Activated T-cell treated with anti-CD3 and anti-CD28 coated beads, Interleukin-2, amount 50 U/mL, for 24 hours (primary cell): Measurements from ENCODE around the gene JOSD2.

Experiments
- DNase-seq: peaks from one replicate; pipeline ENCODE4 v3.0.0-alpha.2; 2020
- H3K27ac Mint-ChIP-seq: 2 replicates; pipeline ENCODE4 v1.8.0; 2020; ENCODE audit warnings: mild to moderate bottlenecking, mixed read lengths
- H3K27me3 Mint-ChIP-seq: 2 replicates; pipeline ENCODE4 v1.8.0; 2020; ENCODE audit warnings: mixed read lengths
- H3K36me3 Mint-ChIP-seq: 2 replicates; pipeline ENCODE4 v1.8.0; 2020; ENCODE audit warnings: low read depth, mixed read lengths
- H3K4me1 Mint-ChIP-seq: 2 replicates; pipeline ENCODE4 v1.8.0; 2020; ENCODE audit warnings: low read depth, mixed read lengths
- H3K4me3 Mint-ChIP-seq: 2 replicates; pipeline ENCODE4 v1.8.0; 2020; ENCODE audit warnings: mild to moderate bottlenecking, moderate library complexity, mixed read lengths
- H3K9me3 Mint-ChIP-seq: 2 replicates; pipeline ENCODE4 v1.8.0; 2020; ENCODE audit warnings: mixed read lengths

Gene JOSD2

DNA sequence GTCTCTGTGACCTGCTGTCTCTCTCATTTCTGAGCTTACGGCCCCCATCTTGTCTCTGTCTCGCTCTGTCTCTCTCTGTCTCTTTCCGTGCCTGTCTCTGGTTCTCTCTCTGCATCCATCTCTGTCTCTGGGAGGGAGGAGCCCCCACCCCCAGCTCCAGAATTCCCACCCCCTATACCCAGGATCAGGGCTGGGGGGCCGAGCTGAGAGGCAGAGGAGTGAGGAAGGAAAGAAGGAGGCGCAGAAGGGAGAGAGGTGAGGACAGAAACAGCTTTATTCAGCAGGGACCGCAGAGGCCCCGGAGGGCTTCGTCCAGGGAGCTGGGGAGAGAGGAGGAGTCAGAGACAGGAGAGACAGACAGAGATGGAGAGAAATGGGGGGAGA is 14.0 kb downstream of the JOSD2 start:
- Mint-ChIP-seq H3K9me3 (no peaks in the 10 kb centered on the region), H3K4me3 (no peak overlapping the region), H3K27ac (no peak overlapping the region), H3K27me3 (no peaks in the 10 kb centered on the region), H3K36me3 (no peaks in the 10 kb centered on the region), H3K4me1 (peaks cover 5% of the 10 kb centered on the region)
- no peak for DNase-seq

DNA sequence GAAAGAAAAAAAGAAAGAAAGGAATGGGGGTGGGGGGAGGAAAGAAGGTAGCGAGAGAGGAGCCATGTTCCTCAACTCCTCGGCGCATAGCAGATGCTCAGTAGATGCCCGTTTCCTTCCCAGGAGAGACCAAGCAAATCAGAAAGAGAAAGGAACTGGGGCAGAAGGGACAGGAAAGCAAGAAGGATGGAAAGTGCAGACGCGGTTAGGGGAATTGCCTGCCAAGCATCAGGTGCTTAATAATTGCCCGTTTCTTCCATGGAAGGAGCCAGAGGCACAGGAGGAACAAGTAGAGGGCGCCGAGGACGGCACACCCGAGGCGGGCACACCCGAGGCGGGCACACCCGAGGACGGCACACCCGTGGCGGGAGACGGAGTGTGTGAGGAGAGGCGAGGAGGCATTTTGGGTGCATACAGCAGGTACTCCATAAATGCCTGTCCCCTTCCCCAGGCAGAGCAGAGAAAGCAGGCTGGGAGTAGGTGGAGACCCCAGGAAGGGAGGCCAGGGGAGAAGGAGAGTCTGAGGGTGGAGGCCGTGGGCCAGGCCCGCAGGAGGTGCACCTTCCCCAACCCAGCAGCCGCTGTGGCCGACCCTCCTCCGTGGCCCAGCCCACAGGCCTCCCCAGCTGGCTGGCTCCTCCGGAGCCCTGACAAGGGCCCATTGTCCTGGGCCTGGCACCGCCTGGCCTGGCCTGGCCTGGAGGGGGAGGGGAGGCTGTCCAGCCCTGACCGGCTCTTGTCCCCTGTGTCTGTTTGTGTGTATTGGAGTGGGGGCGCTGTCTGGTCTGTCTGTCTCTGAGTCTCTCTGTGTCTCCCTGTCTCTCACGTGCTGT is 14.6 kb downstream of the JOSD2 start:
- Mint-ChIP-seq H3K27me3 (no peaks in the 10 kb centered on the region), H3K4me1 (peaks cover 11% of the 10 kb centered on the region), H3K27ac (no peak overlapping the region), H3K9me3 (no peaks in the 10 kb centered on the region), H3K36me3 (no peaks in the 10 kb centered on the region), H3K4me3 (no peak overlapping the region)
- DNase-seq, result no peak

DNA sequence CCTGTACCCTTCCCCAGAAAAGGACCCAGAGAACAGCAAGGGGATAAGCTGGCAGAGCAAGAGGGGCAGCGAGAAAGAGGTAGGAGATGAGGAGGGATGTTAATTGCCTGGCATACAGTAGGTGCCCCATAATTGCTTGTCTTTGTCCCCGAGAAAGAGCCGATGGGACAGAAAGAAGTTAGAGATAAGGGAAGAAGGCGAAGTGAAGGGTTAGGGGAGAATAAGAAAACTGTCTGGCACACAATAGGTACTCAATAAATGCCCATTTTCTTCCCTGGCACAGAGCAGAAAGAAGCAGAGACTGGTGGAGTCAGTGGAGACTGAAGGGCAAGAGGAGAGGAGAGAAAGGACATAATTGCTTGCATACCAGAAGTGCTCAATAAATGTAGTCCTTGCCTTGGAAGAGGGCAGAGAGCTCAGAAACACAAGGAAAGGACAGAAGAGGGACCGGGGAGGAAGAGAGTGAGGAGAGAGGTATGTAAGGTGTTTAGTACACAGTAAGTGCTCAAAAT is 15.9 kb downstream of the JOSD2 start:
- H3K36me3 Mint-ChIP-seq, result no peaks in the 10 kb centered on the region
- H3K27ac Mint-ChIP-seq, result no peak overlapping the region
- H3K9me3 Mint-ChIP-seq, result no peaks in the 10 kb centered on the region
- no peak overlapping the region for H3K4me3 Mint-ChIP-seq
- peaks cover 19% of the 10 kb centered on the region for H3K4me1 Mint-ChIP-seq
- DNase-seq, result no peak
- H3K27me3 Mint-ChIP-seq, result no peaks in the 10 kb centered on the region

DNA sequence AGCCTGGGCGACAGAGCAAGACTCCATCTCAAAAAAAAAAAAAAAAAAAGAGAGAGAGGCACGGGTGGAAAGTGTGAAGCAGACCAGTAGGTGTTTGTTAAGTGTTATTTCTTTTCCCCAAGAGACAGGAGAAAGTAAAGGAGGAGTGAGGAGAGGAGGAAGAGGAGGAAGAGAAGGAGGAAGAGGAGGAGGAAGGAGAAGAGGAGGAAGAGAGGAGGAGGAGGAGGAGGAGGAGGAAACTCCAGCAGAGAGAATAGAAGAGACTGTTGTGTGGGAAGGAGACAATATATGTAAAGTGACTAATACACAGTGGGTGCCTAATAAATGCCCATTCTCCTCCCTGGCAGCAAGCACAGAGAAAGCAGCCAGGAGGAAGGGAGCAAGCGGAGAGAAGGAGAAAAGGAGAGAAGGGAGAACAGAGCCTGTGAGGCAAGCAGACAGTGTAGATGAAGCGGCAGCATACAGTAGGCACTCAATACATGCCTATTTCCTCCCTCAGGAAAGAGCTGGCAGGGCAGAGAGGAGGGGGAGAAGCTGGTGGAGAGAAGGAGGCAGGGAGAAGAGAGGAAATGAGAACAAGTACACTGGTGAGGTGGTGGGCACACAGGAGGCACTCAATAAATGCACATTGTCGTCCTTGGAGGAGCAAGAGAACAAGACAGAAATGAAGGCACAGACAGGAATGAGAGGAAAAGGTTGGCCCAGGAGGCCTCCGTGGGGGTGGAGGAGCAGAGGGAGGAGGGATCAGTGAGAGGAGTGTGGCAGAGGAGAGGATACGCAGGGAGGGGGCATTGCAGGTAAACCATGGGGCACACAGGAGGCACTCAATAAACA is 16.6 kb downstream of the JOSD2 start:
- Mint-ChIP-seq H3K36me3 (no peaks in the 10 kb centered on the region), H3K4me3 (no peak overlapping the region), H3K27me3 (no peaks in the 10 kb centered on the region), H3K4me1 (peaks cover 19% of the 10 kb centered on the region), H3K27ac (no peak overlapping the region), H3K9me3 (no peaks in the 10 kb centered on the region)
- no peak for DNase-seq

DNA sequence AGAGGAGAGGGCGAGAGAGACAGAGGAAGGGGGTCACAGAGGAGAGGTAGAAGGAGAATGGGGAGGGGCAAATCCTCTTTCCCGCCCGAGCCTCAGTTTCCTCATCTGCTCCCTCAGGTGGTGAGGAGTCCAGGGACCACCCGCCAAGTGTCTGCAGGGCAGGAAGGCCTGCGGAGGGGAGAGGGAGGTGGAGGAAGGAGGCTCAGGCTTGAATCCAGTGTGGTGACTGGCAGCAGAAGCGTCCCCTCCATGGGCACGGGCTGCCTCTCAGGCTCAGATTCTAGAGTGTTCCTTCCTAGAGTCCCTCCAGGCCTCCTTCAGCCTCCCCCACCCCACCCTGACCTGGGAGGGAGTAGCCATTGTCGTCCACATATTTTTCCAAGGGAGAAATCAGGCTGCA is 17.8 kb downstream of the JOSD2 start:
- Mint-ChIP-seq H3K4me3 (no peak overlapping the region), H3K27ac (no peak overlapping the region), H3K9me3 (no peaks in the 10 kb centered on the region), H3K27me3 (no peaks in the 10 kb centered on the region), H3K36me3 (no peaks in the 10 kb centered on the region), H3K4me1 (peaks cover 19% of the 10 kb centered on the region)
- DNase-seq, result no peak

DNA sequence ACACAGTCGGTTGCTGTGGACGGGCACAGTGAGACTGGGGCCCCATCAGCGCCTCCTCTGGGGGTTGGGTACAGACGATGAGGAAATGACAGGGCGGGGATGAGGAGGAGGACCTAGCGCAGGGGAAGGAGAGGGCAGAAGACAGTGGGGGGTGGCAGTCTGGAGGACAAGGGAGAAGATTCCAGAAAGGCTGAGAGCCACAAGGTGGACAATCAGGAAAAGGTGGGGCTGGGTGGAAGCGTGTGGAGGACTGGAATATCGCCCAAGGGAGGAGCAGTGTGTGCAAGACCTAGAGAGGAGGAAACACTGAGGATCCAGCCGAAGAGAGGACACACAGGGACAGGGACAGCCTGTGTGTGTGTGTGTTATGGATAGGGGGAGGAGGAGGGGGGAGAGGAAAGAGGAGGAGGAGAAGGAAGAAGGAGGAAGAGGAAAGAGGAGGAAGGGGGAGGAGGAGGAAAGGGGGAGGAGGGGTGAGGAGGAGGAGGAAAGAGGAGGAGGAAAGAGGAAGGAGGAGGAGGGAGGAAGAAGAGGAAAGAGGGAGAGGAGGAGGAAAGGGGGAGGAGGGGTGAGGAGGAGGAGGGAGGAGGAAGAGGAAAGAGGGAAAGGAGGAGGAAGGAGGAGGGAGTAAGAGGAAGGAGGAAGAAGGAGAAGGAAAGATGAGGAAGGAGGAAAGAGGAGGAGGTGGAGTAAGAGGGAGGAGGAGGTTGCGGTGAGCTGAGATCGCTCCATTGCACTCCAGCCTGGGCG is 18.5 kb downstream of the JOSD2 start:
- Mint-ChIP-seq H3K27me3 (no peaks in the 10 kb centered on the region), H3K4me3 (peak overlapping the region; percentile 52), H3K27ac (peak overlapping the region; percentile 31), H3K36me3 (no peaks in the 10 kb centered on the region), H3K9me3 (no peaks in the 10 kb centered on the region), H3K4me1 (peaks cover 19% of the 10 kb centered on the region)
- peak; percentile 60 for DNase-seq

DNA sequence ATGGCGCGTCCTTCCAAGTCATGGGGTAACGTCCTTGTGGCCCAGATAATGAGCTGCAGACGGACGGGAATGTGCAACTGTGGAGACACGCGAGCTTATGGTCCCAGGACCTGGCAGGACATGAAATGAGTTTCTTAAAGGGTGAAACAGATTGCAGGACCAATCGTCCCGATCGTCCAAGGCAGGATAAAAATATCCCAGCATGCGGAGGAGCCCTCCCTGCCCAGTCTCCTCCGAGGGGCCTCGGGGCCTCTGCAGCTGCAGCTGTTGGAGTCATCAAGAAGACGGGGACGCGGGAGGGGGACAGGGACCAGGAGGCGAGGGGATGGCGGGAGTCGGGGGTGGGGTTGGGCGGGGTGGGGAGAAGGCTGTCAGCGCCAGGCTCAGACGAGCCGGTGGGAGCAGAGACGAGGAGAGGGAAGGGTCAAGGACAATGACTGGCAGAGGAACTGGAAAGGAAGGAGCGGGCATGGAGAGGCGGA is 20.0 kb downstream of the JOSD2 start:
- peaks cover 23% of the 10 kb centered on the region for H3K4me1 Mint-ChIP-seq
- no peaks in the 10 kb centered on the region for H3K9me3 Mint-ChIP-seq
- no peaks in the 10 kb centered on the region for H3K27me3 Mint-ChIP-seq
- H3K36me3 Mint-ChIP-seq, result peaks cover 8% of the 10 kb centered on the region
- no peak overlapping the region for H3K27ac Mint-ChIP-seq
- no peak for DNase-seq
- H3K4me3 Mint-ChIP-seq, result no peak overlapping the region

DNA sequence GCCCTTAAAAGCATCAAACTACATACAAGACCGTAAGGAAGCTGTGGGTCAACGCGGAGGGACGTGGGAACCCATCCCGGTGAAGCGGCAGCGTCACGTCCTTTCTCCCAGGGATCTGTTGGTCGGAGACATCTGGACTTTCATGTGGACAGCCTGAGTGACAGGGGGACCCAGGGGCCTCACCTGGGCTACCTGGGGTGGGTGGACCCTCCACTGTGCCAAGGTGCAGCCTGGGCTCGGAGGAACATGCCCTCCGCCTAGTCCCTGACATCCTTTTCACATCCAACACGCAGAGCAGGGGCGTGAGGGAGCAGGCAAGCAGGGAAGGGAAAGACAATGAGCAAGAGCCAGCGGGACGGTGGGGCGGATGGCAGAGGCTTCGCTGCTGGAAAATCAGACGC is 20.6 kb downstream of the JOSD2 start:
- Mint-ChIP-seq H3K27ac (no peak overlapping the region), H3K4me1 (peaks cover 23% of the 10 kb centered on the region), H3K4me3 (no peak overlapping the region), H3K27me3 (no peaks in the 10 kb centered on the region), H3K36me3 (peaks cover 14% of the 10 kb centered on the region), H3K9me3 (no peaks in the 10 kb centered on the region)
- no peak for DNase-seq

DNA sequence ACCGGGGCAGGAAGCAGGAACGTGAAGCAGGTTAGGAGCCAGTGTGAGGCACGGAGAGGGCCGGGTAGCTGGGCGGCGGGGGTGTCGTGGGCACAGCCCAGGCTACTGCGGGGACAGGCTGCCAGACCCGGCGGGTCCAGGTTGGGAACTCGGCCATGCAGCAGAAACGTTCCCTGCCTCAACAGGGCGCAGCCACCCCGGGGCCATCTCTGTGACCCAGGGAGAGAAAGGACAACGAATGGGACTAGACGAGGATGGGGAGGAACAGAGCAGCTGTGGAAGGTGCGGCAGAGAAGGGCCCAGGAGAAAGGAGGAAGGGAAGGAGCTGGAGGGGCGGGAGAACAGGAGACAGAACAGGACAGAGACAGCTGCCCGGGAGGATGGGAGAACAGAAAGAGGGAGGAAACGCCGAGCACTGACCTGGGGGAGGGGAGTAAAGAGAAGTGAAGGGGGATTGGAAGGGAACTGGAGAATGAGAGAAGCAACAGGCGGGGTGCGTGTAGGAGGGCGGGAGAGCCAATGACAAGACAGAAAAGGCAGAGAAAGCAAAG is 21.5 kb downstream of the JOSD2 start:
- Mint-ChIP-seq H3K4me3 (no peak overlapping the region), H3K27ac (no peak overlapping the region), H3K9me3 (no peaks in the 10 kb centered on the region), H3K4me1 (peaks cover 23% of the 10 kb centered on the region), H3K27me3 (no peaks in the 10 kb centered on the region), H3K36me3 (peaks cover 22% of the 10 kb centered on the region)
- no peak for DNase-seq

DNA sequence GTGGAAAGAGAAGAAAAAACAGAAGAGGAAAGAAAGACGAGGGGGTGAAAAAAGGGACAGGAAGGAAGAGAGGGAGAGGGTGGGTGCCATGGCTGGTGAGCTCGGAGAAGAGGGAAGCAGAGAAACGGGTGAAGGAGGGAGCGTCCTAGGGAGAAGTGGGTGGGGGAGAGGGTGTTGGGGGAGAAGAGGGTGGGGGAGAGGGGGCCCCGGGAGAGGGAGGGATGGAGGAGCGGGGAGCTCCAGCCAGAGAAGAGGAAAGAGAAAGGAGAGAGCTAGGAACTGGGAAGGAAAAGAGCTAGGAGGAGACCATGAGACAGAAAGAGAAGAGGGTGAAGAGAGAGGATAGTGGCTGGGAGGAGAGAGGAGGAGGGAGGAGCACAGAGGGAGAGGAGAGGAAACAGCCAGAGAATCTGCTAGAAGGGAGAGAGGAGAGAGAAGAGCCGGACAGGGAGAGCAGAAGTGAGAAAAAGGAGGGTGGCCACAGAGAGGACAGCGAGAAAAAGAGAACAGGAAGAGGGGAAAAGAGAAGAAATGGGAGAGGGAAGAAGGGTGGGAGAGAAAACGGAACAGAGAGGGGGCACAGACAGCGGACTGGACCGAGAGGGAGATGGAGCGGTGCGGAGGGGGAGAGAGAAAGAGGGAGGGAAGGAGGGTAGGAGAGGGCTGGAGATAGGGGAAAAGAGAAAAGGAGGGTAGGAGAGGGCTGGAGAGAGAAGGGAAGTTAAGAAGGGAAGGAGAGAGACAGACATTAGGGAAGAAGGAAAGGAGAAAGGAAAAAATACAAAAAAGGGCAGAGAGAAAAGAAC is 22.4 kb downstream of the JOSD2 start:
- no peaks in the 10 kb centered on the region for H3K27me3 Mint-ChIP-seq
- H3K4me1 Mint-ChIP-seq, result peaks cover 23% of the 10 kb centered on the region
- DNase-seq, result no peak
- peaks cover 26% of the 10 kb centered on the region for H3K36me3 Mint-ChIP-seq
- no peak overlapping the region for H3K4me3 Mint-ChIP-seq
- no peak overlapping the region for H3K27ac Mint-ChIP-seq
- H3K9me3 Mint-ChIP-seq, result no peaks in the 10 kb centered on the region

DNA sequence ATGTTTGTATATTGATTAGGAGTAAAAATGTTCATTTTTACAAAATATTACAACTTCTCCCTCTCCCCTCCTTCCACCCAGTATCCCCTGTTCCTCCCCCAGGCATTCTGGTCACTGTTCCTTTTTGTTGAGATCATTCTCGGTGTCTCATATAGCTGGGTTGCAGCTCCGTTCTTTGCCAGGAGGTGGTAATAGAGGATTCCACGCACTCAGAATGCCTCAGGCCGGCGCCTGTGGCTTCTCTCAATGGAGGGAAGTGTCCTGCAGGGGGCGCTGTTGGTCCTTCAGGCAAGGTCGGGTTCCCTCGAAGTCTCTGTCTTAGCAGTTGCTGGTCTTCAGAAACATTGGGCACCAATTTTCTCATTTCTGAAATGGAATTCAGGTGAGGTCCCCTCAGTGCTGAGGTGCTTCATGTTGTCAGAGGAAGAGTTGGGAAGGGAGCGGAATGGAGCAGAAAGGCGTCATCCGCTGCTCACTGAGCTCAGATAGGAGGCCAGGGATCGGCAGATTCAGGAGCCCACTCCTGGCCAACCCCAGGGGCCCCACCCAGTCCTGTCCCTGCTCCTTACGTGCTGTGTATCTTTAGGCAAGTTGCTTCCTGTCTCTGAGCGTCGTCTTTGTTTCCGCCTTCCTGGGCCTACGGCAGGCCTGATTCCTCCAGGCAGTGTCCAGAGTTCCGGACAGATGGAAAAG is 24.0 kb downstream of the JOSD2 start:
- DNase-seq, result peak; percentile 73
- Mint-ChIP-seq H3K9me3 (no peaks in the 10 kb centered on the region), H3K36me3 (peaks cover 39% of the 10 kb centered on the region), H3K27ac (no peak overlapping the region), H3K4me1 (peaks cover 18% of the 10 kb centered on the region), H3K27me3 (no peaks in the 10 kb centered on the region), H3K4me3 (no peak overlapping the region)

DNA sequence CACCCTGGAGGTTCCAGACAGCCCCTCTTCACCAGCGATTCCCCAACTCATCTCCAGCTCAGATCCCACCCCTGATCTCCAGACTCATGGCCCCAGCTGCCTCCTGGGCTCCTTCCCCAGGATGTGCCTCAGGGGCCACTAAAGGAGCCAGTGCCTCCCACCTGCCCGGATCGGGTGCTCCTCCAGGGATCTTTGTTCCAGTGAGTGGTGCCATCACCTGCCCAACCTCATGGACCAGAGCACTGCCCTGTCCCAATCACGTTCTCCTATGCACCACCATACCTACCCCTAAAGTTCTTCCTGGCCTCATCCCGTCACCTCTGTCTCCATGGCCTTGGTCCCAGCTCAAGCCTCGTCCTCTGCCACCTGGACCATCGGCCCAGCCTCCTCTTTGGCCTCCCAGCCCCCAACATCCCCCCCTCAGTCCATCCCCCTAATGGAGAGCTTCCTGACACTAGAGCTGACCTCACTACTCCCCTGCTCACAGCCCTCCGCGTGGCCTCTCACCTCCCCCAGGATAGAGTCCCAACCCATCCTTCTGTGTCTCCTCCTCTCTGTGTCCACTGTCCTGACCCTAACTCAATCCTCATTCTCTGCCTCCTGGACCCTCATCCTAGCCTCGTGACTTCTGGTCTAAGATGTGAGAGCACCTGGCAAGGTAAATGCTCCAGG is 25.6 kb downstream of the JOSD2 start:
- Mint-ChIP-seq H3K4me1 (peaks cover 5% of the 10 kb centered on the region), H3K4me3 (no peak overlapping the region), H3K36me3 (peaks cover 50% of the 10 kb centered on the region), H3K27ac (peak overlapping the region; percentile 14), H3K9me3 (no peaks in the 10 kb centered on the region), H3K27me3 (no peaks in the 10 kb centered on the region)
- DNase-seq, result no peak

DNA sequence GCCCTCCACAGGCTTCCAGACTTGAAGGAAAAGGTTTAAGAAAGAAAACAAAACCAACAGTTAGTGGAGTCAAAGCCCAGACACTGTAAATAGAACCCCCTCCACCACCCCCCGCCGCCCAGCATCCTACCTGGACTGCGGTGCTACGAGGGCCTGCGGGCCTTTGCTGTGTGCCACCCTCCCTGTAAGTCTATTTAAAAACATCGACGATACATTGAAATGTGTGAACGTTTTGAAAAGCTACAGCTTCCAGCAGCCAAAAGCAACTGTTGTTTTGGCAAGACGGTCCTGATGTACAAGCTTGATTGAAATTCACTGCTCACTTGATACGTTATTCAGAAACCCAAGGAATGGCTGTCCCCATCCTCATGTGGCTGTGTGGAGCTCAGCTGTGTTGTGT is 28.1 kb downstream of the JOSD2 start:
- Mint-ChIP-seq H3K4me1 (peaks cover 15% of the 10 kb centered on the region), H3K4me3 (no peak overlapping the region), H3K27ac (no peak overlapping the region), H3K36me3 (peaks cover 69% of the 10 kb centered on the region), H3K9me3 (no peaks in the 10 kb centered on the region), H3K27me3 (no peaks in the 10 kb centered on the region)
- no peak for DNase-seq
